DLD1 (cell line): ENCODE data around the gene VPS11.

Source experiments
- in situ Hi-C: cut with HindIII; loops from 2 replicates; pipeline ENCODE4 v1.10.0; 2017; ENCODE audit warnings: low sequenced_read_pairs

VPS11 gene

GRCh38 chr11:119078675-119079420 is 11.2 kb downstream of the VPS11 start:
- in situ Hi-C loops, result no loop called here

GRCh38 chr11:119081682-119082260 is 14.2 kb downstream of the VPS11 start:
- in situ Hi-C loops, result no loop called here

- in situ Hi-C loops, result no loop called here
Observed at GRCh38 chr11:119084663-119085436, 17.2 kb downstream of the VPS11 start, which contains the start of gene HMBS. Gene HMBS, plus strand, starts transcription at chr11:119084881. Its CDS starts 153 bp downstream, at chr11:119085034.

GRCh38 chr11:119085437-119085847 is 17.8 kb downstream of the VPS11 start:
- in situ Hi-C loops, result no loop called here

GRCh38 chr11:119087123-119087522 is 19.5 kb downstream of the VPS11 start:
- in situ Hi-C loops, result no loop called here

GRCh38 chr11:119087747-119088241 is 20.2 kb downstream of the VPS11 start:
- in situ Hi-C loops, result no loop called here

- in situ Hi-C loops, result no loop called here
Observed at GRCh38 chr11:119088406-119088805, 20.8 kb downstream of the VPS11 start.

GRCh38 chr11:119089319-119089718 is 21.7 kb downstream of the VPS11 start:
- in situ Hi-C loops, result no loop called here

- in situ Hi-C loops, result no loop called here
Observed at GRCh38 chr11:119091178-119091577, 23.6 kb downstream of the VPS11 start.

GRCh38 chr11:119091966-119092879 is 24.6 kb downstream of the VPS11 start:
- in situ Hi-C loops, result no loop called here

GRCh38 chr11:119092880-119093842 is 25.5 kb downstream of the VPS11 start:
- in situ Hi-C loops, result no loop called here

GRCh38 chr11:119093942-119094815 is 26.6 kb downstream of the VPS11 start:
- in situ Hi-C loops, result no loop called here

GRCh38 chr11:119094816-119095065 is 27.1 kb downstream of the VPS11 start:
- in situ Hi-C loops, result no loop called here

- in situ Hi-C loops, result no loop called here
Observed at GRCh38 chr11:119095066-119095880, 27.7 kb downstream of the VPS11 start.

GRCh38 chr11:119099711-119100110 is 32.1 kb downstream of the VPS11 start:
- in situ Hi-C loops, result loop anchor here (5.0 to 25.0 kb wide), 3 partner anchors 82 to 163 kb away; partner anchors contain the start of genes RPS25 and TRAPPC4

GRCh38 chr11:119100246-119100970 is 32.8 kb downstream of the VPS11 start:
- in situ Hi-C loops, result loop anchor here (5.0 to 25.0 kb wide), 3 partner anchors 83 to 162 kb away; partner anchors contain the start of genes RPS25 and TRAPPC4
